Measurements from ENCODE around the gene ARHGAP28.
"Not testable (repeated sequence)": the region's sequence is repeated elsewhere in the genome, so short reads cannot be mapped to it uniquely, and the experiment has no call there.

ARHGAP28 gene

DNA sequence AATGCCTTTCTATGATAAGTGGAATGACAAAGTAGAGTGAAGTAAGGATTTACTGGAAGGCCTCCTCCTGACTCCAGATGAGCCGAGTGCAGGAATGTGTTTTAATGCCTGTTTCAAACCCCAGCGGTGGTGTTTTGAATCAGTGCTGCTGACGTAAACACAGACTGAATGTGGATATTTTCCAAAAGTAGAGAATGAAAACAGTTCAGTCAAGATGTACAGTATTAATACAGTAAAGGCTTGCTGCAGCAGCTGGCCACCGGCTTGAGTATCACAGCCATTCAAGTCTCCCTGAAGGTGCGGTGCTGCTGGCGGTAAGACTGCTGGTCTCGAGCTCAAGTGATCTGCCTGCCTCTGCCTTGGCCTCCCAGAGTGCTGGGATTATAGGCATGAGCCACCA is 46.7 kb downstream of the ARHGAP28 start:
- no peak for DNase-seq

DNA sequence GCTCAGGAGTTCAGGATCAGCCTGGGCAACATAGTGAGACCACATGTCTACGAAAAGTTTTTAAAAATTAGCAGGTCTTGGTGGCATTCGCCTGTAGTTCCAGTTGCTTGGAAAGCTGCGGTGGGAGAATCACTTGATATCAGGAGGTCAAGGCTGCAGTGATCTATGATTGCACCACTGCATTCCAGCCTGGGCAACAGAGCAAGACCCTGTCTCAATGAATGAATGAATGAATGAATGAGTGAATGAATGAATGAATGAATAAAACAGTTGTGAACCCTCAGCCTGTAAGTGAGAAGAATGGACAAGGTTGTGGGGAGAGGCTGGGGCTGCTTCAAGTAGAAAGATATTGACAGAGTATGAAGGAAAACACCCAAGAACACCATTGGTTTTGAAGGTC is 48.0 kb downstream of the ARHGAP28 start:
- no peak for DNase-seq

DNA sequence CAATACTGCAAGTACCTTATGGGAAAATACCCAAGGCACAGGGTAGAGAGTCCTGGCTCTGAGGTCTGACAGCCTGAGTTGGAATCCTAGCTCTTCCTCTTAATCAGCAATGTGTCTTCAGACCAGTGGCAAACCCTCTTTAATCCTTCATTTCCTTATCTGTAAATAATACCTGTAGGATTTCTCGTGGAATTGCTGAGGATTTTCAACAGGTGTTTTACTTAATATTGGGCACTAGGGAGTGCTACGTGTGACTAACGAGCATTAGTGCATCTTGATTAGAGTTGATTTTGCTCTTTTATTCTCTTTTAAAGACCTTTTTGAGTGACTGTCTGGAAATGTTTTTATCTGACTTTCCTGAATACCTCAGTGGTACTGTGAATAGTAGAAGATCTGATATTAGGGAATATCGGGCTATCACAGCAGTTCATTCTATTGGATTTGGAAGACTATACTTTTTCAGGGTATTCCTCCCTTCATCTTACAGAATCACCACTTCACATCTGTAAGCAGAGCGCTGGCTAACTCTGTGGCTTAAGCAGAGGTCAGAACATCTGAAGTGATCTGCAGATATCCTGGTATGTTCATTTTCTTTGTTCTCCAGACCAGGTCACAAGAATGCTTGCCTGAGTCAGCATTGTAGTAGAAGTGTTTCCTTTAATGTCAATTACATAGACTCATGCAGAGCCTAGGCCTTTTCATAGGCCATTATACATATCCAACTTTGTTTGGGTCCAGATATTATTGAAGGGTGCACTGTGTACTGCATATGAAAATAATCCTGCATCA is 49.1 kb downstream of the ARHGAP28 start:
- no peak for DNase-seq

DNA sequence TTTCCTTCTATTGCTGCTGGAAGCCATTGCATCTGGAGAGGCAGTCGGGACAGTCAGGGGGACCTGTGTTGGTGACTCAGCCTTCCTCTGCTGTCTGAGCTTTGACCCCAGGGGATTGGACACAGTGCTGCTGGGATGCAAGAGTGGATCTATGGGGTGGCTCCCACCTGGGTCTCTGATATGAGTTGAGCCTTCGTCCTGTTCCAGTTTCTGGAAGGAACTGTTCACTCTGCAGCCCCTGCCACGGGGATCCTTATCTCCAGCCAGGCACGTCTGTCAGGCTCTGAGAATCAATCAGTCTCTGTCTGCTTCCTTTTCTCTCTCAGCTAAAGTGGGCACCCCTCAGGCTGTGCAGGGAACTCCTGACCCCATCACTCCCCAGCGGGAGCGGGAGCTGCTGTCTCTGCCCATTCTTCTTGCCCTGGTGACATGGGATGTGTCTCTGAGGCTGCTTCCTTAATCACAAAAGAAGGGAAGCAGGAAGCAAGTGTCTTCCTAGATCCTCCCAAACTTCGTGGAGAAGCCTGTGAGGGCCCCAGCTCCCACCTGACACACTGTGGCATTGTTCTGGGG is 51.7 kb downstream of the ARHGAP28 start:
- no peak for DNase-seq

DNA sequence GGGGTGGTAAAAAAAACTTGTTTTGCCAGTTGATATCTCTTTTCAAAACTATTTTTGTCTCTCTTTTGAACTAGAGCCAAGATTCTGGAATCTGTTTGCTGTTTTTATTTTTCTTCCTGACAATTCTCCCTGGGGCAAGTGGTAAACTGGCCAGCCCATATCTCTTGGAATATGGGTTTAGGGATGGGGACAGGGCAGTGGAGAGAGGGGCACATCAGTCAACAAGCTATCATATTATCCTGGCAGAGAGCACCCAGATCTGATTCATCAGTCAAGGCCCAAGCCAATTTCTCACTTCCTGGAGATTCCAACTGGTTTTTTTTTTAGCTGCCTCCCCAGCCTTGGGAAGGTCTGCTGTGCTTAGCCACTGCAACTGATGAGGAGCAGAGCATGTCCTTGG is 52.3 kb downstream of the ARHGAP28 start:
- no peak for DNase-seq

DNA sequence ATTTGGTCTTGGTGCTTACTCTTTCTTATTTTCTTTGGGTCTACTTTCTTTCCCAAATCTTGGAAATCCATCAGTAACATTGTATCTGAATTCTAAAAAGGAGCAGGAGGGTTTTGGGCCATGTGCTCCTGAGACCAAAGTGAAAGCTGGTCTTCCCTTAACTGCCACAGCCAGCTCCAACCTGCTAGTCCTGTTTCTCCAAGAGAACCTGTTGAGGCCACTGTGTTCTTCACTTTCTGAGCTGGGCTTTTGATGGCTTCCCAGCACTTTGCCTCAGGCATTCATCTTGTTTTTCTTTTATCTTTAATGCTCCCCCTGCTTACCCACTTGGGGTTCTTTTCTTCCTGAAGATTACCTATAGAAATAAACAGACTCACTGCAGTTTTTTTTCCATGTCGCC is 53.3 kb downstream of the ARHGAP28 start:
- no peak for DNase-seq

DNA sequence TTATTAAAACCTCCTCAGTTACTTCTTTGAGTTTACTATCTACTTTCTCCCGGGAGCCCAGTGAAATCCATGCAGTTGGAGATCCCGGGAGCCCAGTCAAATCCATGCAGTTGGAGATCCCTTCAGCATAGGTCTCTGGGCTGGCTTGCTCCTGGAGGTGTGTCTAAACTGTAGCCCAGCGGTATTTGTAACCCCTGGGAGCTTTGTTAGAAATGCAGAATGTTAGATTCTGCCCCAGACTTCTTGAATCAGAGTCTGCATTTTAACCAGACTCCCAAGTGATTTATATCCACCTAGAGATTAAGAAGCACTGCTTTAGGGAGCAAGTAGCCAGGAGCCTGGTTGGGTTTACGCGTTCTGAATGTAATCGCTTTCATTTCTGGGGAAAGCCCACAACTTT is 54.5 kb downstream of the ARHGAP28 start:
- DNase-seq = no peak

DNA sequence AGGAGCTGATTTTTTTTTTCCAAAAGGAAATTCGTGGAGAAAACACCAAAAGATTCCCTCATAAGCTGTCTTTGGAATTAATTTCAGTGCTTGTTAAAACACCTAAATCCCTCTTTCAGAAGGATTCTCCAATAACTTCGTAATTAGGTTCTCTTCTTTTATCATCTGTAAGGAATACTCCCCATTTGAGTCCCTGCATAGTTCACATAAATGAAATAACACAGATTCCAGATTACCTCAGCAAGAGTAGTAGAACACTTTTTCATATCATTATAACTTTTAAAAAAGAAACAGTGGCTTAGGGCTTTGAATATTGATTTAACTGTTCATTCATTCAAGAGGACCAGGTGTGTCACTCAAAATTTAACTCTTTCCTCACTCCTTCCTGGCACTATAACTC is 55.5 kb downstream of the ARHGAP28 start:
- DNase-seq = no peak

DNA sequence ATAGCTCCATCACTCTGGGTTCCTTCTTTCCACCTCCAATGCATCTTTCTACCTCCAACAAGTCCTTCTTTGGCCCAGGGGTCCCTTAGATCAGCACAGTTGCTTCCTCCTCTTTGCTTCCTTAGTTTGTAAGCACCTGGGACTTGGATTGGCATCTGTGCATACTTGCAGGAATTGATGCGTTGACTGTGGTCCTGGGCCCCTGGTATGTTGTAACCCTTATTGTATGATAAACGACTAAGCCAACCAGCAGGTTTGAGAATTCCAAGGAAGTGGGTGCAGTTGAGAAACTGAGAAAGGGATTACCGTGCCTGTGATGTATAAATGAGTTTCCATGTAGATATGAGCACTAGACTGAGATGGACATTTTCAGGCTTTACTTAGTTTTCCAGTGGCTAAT is 55.9 kb downstream of the ARHGAP28 start:
- DNase-seq = no peak

DNA sequence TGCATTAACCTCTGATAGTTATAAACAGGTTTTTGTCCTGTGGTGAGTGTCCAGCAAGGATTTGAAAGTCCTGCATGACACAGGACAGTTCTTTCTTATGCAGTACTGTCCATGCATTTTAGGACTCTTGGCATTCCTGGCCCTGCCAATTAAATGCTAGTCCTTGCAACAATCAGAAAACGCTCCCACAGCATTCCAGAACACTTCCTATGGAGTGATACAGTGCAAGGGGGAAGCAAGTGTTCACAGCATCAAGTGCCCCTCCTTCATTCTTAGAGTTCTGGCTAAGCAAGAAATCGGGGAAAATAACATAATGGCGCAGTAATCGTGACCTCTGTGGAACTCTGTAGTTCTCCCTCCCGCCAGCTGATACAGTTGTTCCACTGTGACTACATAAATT is 62.9 kb downstream of the ARHGAP28 start:
- DNase-seq = no peak

DNA sequence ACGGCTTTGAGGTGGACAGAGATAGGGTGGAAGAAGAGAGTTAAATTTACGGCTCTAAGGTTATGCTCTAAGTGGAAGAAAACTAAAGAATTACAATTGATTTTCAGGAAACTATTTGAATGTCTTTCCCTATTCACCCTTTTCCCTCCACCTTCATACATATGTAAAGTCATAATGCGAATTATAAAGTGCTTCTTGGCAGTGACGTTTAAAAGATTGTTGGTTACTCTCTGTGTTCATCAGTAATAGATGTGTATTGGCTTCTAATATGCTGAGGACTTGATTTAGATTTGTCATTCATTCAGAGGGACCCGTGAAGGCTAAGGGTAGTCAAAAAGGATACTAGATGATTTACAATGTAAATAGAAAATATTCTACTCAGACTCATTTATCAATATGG is 63.9 kb downstream of the ARHGAP28 start:
- DNase-seq = no peak

DNA sequence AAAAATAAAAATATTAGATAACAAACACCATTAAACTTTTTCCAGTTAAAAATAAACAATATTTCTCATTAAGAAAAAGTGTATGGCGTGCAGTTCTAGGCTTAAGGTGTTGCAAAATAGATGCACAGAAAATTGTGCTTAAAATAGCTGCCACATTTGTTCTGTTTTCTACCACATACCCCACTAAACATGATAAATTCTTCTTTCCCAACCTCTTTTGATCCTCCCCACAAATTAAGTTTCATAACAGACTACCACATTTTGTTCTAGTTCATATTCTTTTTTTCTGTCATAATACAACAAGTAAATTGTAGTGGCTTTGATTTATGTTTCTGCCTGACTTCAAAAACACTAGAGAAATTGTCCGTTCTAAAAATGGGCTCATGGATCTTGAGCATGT is 64.5 kb downstream of the ARHGAP28 start:
- no peak for DNase-seq

DNA sequence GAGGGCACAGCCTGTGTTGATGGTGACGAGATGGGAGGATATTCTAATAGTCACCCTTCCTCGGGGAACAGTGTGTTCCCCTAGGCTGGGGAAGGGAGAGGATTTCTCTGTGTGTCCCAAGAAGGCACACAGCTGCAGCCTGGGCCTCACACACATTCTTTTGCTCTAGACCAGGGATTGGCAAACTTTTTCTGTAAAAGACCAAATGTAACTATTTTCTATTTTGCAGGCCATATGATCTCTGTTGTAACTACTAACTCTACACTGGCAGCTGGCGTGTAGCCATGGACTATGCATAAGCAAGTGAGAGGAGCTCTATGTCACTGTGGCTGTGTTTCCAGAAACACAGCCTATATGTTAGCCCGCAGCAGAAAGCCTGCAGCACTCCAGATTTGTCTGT is 65.8 kb downstream of the ARHGAP28 start:
- DNase-seq = no peak

DNA sequence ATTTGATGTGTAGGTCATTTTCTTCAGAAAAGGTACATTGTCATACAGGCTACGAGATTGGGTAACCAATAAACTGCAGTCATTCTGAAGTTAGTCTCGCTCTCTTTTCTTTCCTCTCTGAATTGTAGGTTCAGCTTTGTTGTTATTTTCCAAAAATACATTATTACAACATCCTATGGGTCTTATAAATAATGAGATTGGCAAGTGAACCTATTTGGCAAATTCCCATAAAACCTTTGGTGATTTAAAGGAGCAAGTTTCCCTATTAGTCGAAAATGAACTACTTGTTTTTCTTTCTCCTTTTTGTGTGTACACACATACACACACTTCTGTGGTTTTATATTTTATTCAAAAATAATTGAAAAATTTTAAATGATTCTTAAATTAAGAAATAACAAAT is 67.0 kb downstream of the ARHGAP28 start:
- DNase-seq = no peak

DNA sequence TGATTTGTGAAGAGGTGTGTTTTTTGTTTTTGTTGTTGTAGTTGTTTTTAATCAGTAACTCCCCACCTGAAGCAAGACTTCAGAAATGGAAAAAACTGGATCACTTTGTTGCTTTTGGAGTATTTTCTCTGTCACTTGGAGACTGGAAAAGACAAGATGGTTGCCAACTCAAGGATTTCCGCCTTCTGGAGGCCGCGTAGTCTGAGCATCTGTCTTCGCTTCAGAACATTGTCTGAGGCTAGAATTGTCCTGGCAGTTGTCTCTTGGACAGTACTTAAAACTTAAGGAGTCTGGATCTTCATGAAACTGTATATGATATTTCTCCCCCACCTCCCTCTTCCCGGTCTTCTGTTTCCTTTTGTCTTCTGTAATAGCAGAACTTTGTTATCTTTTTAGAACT is 67.7 kb downstream of the ARHGAP28 start:
- no peak for DNase-seq

DNA sequence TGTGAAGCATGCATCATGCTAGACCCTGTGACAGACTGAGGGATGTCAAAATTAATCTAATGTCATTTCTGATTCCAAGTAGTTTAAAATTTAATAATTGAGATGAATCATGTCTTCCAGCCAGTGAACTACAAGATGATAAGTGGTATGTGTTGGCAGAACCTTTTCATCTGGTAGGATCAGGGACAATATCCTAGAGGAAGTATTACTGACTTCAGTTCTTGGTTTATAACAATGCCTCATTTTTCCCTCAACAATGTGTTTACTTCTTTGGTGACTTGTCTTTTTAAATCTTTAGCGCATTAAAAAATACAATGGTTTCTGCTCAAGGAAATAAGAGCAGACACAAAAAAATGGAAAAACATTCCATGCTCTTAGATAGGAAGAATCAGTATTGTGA is 69.4 kb downstream of the ARHGAP28 start:
- no peak for DNase-seq

DNA sequence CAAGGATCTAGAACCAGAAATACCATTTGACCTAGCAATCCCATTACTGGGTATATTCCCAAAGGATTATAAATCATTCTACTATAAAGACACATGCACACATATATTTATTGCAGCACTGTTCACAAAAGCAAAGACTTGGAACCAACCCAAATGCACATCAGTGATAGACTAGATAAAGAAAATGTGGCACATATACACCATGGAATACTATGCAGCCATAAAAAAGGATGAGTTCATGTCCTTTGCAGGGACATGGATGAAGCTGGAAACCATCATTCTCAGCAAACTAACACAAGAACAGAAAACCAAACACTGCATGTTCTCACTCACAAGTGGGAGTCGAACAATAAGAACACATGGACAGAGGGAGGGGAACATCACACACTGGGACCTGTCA is 70.8 kb downstream of the ARHGAP28 start:
- not testable (repeated sequence) for DNase-seq

DNA sequence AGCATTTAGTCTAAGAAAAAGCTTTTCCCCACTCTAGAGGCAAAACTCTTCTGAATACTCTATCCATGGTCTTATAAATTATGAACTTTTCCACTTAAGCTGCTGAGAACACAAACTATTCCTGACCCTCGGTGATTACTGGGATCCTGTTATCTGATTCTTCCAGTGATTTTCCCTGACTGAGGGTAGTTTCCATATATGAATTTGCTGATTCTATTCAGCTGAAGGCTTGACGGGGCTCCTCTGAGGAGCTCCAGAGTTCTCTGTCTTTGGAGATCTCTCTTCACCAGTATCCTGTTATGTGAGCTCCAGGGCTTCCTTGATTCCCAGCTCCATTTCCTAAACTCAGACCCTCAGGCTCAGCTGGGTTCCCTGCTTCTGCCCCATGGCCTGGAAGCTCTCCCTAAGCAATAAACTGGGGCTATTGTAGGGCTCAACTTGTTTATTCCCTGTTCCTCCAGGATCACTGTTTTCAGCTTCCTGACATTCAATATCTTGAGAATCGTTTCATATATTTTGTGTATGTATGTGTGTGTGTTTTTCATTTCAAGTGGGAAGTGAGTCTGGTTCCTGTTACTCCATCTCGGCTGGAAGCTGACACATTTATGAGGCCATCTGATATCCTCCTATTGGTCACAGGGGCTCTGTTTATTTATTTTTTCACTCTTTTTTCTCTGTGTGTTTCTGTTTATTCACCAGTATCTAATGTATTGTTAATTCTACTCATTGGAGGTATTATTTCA is 78.2 kb downstream of the ARHGAP28 start:
- no peak for DNase-seq

DNA sequence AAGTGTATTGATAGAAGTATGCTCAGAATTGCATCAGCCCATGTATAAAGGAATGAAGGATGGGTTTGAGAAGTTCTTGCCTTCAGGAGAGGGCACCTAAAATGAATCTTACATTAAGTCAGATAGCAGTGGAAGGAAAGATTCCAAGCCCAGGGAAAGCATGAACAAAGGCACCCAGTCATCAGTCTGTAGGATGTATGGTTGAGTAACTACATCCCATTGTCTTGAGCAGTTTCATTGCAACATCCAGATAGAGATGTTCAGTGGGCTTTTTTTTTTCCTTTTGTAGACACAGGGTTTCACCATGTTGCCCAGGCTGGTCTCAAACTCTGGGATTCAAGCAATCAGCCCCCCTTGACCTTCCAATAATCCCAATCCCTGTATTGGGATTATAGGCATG is 80.7 kb downstream of the ARHGAP28 start:
- DNase-seq = no peak

DNA sequence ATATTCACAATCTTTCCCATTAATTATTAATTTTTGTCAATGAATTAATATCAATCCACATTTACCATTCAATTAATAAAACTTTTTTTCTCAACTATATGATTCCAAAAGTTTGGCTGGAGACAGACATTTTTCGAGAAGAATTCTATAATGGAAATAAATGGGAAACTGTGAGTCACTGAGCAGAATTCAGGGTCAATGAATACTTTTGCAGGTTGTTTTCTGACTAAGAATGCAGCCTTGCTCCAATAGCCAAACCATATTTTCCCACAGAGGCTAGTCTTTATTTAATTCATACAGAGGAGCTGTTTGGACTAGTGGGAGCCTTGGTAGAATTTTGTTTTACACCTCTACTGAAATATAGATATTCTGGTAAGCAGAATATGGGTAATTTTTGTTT is 82.3 kb downstream of the ARHGAP28 start:
- no peak for DNase-seq

DNA sequence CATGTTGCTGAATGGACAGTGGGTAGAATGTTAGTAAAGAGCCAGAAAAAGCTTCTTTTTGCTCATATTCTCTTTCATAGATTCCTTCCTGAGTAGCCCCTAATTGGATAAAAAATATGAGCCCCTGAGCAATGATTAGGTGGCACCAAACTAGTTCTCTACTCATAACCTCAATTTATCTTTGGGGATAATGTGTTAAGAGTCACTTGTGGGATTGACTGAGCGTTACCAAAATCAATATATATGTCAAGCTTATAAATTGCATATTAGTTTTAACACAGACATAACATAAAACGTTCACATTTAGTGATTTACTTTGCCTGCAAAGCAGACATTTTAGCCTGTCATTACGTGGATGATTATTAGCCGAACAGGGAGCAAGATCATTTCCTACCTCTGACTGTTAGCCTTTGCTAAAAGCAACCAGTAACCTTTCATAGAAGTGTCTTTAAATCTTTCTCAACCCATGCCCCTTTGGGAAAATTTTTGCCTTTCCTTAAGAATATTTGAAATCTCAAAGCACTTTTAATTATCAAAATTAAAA is 85.4 kb downstream of the ARHGAP28 start:
- DNase-seq = no peak

DNA sequence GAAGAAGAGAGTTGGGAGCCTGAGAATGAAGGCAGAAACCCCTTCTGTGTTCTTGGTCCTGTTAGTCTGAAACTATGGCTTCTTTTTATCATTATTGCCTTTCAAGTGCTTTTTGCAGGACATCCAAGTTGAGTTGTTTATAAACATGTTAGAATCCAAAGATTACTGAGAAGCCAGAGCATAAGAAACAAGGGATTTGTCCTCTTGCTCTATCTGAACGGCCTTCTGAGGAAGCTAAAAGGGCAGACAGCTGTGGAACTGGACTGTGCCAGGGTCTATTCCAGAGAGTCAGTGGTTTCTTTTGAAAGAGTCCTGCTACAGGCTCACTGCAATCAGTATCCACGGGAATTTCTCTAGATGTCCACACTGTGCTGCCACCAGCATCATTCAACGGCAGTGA is 86.6 kb downstream of the ARHGAP28 start:
- no peak for DNase-seq

DNA sequence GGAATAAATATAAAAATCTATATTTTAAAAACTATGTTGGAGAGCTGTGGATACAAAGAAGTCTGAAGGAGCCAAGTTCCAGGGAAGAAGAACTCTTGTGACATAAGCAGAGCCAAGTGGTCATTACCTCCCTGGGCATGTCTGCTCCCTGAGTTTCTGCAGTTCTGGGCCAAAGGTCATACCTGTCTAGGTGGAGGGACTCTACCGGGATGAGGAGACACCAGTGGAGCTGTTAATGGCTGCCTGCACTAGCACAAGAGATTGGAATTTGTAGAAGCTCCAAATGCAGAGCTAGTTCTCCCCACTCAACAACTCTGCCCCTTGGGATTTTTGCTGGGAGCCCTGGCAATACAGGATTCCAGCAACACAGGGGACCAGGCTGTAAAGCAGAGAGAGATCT is 89.8 kb downstream of the ARHGAP28 start:
- DNase-seq = no peak

DNA sequence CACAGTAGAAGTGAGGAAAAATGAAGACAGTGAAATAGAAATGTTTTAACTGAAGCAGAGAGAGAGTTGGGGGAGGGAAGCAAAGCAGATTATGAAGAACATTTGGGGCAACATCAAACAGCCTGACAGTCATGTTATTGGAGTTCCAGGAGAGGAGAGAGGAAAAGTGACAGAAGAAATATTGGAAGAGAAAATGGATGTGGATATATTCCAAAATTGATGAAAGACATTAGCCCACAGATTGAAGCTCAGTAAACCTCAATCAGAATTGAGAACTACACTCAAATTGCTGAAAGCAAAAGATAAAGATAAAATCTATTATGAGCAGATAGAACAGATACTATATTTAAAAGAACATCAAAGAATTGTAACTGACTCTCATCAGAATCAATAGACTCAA is 90.8 kb downstream of the ARHGAP28 start:
- no peak for DNase-seq
